Cardiac septum (tissue), 1 donor: Measurements from ENCODE around the gene TMEM147. TPM values are rescaled to one million over a fixed set of nuclear protein-coding genes. Genes with fewer than 3 reads are reported as not detected.

Experiments used
- DNase-seq: peaks from one replicate; pipeline ENCODE4 v3.0.0-alpha.2; 2020; ENCODE audit warnings: low spot score
- intact Hi-C: fragments of 100-400 bp; cut with DNase I; formaldehyde crosslinking; loops from one replicate; pipeline ENCODE4 v1.14.0; 2022
- total RNA-seq: library from RNA; stranded (reverse); fragmentation: NEBNext Ultra II Directional; extraction: Animal tissue kit (Norgen Biotek cat#: 25700); gene quantifications from one replicate; pipeline ENCODE4 v1.2.1, GENCODE V29; 2021
- donor health status: DM: no; HTN: no; CAD: no.

Gene TMEM147
- total RNA-seq, 1 donor from 2014 or later: 64.4 TPM

GRCh38 chr19:35543280-35544109 lies 1.9 kb upstream of the TMEM147 start:
- intact Hi-C loops: no loop called here
- DNase-seq: no peak

- DNase-seq: no peak
- intact Hi-C loops: no loop called here
These were observed 1.2 kb upstream of the TMEM147 start for GRCh38 chr19:35544110-35544802.

- DNase-seq: no peak
- intact Hi-C loops: loop anchor here (5.0 kb wide), 3 partner anchors 66 to 171 kb away; partner anchors contain the start of genes HAUS5 and KMT2B
These were observed 492 bp downstream of the TMEM147 start for GRCh38 chr19:35545855-35546381.

- intact Hi-C loops: loop anchor here (5.0 kb wide), 3 partner anchors 66 to 171 kb away; partner anchors contain the start of genes HAUS5 and KMT2B
- DNase-seq: no peak
These were observed 1.1 kb downstream of the TMEM147 start for GRCh38 chr19:35546532-35546931.

GRCh38 chr19:35549174-35549788 lies 3.9 kb downstream of the TMEM147 start:
- no peak for DNase-seq
- intact Hi-C loops: loop anchor here (5.0 kb wide), 3 partner anchors 63 to 168 kb away; partner anchors contain the start of genes HAUS5 and KMT2B

- intact Hi-C loops: loop anchor here (5.0 kb wide), 3 partner anchors 62 to 167 kb away; partner anchors contain the start of genes HAUS5 and KMT2B
- DNase-seq: no peak
These were observed 4.6 kb downstream of the TMEM147 start for GRCh38 chr19:35549879-35550523.

GRCh38 chr19:35551091-35551810 lies 5.8 kb downstream of the TMEM147 start:
- no peak for DNase-seq
- intact Hi-C loops: no loop called here

- no peak for DNase-seq
- intact Hi-C loops: no loop called here
These were observed 7.3 kb downstream of the TMEM147 start for GRCh38 chr19:35552534-35553384.

GRCh38 chr19:35553385-35554000 lies 8.1 kb downstream of the TMEM147 start:
- DNase-seq: no peak
- intact Hi-C loops: no loop called here

GRCh38 chr19:35554076-35554475 lies 8.7 kb downstream of the TMEM147 start:
- no peak for DNase-seq
- intact Hi-C loops: no loop called here

GRCh38 chr19:35555301-35556005 lies 10.0 kb downstream of the TMEM147 start:
- intact Hi-C loops: no loop called here
- no peak for DNase-seq

GRCh38 chr19:35556025-35556590 lies 10.7 kb downstream of the TMEM147 start:
- no peak for DNase-seq
- intact Hi-C loops: no loop called here

- intact Hi-C loops: no loop called here
- no peak for DNase-seq
These were observed 11.6 kb downstream of the TMEM147 start for GRCh38 chr19:35556846-35557538.

- intact Hi-C loops: no loop called here
- DNase-seq: no peak
These were observed 12.3 kb downstream of the TMEM147 start for GRCh38 chr19:35557539-35558399.
